HG02759 (cell line): ENCODE data around the gene PPFIA2.

Experiments
- ATAC-seq: cut with Tn5 transposase; IDR thresholded peaks from one replicate; pipeline ENCODE4 v1.9.1; 2021; ENCODE audit warnings: mild to moderate bottlenecking, moderate library complexity; ENCODE audit not compliant: unreplicated experiment

The PPFIA2 gene

DNA sequence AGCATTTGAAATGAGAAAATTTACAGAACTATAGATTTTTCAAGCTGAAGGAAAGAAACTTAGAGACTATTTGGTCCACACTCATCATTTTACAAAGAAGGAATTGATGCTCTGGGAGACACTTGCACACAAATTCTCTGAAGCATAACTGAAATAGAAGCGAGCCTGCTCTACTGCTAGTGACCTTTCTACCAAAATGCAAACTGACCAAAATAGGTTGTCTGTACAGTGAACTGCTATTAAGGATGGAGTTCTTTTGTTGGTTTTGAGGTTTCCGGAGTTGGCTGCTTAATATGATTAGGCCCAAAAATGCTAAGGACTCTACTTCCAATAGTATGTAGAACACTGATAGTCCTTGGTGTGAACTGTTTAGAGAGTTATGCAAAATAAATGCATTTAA is 194.9 kb downstream of the PPFIA2 start:
- no peak for ATAC-seq

- no peak for ATAC-seq
Observed at GRCh38 chr12:81558031-81558430, 201.1 kb downstream of the PPFIA2 start.

GRCh38 chr12:81546811-81547210 is 212.3 kb downstream of the PPFIA2 start:
- no peak for ATAC-seq

- ATAC-seq, result no peak
Observed at GRCh38 chr12:81543621-81544139, 215.5 kb downstream of the PPFIA2 start.

DNA sequence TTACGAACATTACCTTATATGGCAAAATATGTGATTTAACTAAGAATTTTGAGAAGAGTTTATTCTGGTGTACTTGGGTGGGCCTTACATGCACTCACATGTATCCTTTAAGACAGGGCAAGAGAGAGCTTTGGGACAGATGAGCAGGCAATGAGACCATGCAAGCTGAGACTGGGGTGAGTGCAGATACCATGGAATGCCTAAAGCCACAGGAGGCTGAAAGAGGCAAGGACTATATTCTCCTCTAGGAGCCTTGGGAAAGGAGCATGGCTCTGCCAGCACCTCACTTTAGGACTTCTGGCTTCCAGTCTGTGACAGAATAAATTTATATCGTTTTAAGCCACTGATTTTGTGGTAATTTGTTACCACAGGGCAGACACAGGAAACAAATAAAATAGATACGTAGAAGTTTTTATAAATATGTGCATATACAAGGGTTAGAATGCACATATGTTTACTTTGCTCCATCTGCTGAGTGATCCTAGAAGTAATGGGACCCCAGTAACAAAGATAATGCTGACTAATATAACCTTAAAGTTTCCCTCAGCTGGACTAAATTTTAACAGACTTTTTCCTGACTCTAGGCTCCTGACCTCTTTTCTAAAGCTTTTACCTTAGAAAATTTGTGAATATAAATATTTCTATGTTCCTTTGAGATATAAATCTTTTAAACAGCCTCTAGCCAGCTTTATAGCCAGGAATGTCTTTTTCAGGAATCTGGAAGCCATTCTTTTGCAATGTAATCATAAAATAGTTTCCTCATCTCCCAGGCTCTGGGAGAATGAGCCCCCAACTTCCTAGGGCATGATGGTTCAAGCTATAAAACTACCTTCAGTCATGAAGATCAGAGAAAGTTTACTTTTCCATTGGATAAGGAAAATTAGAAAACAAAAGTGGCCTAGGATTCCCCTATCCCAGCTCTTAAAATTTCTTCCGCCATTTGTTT is 216.8 kb downstream of the PPFIA2 start:
- no peak for ATAC-seq

- ATAC-seq, result no peak
Observed at GRCh38 chr12:81541121-81541520, 218.0 kb downstream of the PPFIA2 start.

GRCh38 chr12:81539279-81539678 is 219.9 kb downstream of the PPFIA2 start:
- ATAC-seq, result no peak

- no peak for ATAC-seq
Observed at GRCh38 chr12:81533054-81533453, 226.1 kb downstream of the PPFIA2 start.

GRCh38 chr12:81530352-81530751 is 228.8 kb downstream of the PPFIA2 start:
- ATAC-seq, result no peak

- ATAC-seq, result peak; percentile 81
Observed at GRCh38 chr12:81520064-81520945, 238.8 kb downstream of the PPFIA2 start.

DNA sequence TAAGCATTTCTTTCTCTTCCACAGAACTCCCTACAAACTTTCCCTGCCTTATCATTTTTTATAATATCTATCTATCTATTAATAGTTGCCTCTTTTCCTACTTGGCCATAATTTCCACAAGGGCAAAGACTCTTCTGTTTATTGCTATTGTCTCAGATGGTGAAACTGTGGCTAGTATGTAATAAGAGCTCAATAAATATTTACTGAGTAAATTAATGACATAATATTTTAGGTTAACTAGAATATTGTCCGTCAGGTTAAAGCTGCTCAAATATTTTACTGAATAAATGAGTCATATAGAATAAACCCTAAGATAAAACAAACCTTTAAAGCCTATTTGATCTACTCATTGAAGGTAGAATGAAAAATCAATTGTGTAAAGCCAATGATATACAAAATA is 240.5 kb downstream of the PPFIA2 start:
- no peak for ATAC-seq

DNA sequence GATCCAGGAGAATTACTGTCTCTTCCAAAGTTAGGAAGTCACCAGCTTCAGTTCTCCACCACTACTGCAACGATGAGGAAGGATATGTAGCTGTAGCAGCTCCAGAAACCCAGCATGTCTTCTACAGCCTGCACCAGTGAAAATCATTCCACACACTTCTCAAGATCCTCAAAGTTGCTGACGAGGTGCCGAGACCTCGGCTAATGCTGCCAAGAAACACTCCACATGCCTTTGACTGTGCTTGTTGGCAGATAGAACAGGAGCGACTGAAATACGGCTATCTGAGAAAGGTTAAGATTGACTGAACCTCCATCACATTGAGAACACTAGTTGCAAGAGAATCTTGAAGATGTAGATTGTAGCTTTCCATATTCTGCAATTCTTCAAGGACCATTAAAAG is 241.9 kb downstream of the PPFIA2 start:
- ATAC-seq, result no peak

DNA sequence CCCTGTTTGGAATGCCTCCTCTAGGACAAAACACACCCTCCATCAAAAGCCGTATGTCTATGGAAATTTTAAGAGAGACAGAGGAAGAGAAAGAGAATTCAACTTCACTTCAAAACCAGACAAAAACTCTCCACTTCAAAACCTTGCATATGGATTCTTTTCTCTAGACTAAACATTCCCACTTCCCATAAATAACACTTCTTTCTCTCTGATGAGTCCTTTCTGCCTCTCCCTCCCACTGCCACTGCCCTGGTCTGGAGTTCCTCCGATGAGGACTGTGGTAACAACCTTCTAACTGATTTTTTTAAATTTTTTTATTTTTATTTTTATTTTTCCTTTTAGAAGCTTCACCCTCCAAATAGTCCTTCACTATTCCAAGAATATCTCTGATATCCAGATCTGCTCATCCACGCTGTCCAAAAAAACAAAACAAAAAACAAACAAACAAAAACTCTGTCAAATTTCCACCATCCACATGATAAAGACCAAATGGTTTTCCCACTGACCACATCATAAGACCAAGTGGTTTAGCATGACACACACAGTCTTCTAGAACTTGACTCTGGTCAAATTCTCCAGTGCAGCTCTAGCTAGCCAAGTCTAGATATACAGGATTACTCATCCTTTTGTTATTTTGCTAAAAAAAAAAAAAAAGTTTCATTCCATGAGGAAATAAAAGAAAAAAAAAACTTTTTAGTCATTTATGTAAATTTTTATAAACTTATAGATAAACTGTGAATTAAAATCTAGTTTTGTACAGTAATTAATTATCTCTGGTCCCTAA is 256.0 kb downstream of the PPFIA2 start:
- no peak for ATAC-seq

- ATAC-seq, result no peak
Observed at GRCh38 chr12:81500788-81501187, 258.4 kb downstream of the PPFIA2 start.

GRCh38 chr12:81499809-81500208 is 259.3 kb downstream of the PPFIA2 start:
- no peak for ATAC-seq

GRCh38 chr12:81492131-81492720 is 266.9 kb downstream of the PPFIA2 start:
- no peak for ATAC-seq

- ATAC-seq, result no peak
Observed at GRCh38 chr12:81472934-81473333, 286.2 kb downstream of the PPFIA2 start.

DNA sequence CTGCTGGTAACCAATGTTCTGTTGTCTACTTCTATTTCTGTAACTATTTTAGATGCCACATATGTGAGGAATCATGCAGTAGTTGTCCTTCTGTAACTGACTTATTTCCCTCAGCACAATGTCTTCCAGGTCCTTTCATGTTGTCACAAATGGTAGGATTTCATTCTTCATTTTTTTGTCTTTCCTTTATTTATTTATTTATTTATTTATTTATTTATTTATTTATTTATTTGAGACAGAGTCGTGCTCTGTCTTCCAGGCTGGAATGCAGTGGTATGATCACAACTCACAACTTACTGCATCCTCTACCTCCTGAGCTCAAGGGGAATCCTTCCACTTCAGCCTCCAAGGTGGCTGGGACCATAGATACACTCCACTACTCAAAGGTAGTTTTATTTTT is 288.2 kb downstream of the PPFIA2 start:
- no peak for ATAC-seq

- ATAC-seq, result no peak
Observed at GRCh38 chr12:81468206-81468605, 290.9 kb downstream of the PPFIA2 start.

DNA sequence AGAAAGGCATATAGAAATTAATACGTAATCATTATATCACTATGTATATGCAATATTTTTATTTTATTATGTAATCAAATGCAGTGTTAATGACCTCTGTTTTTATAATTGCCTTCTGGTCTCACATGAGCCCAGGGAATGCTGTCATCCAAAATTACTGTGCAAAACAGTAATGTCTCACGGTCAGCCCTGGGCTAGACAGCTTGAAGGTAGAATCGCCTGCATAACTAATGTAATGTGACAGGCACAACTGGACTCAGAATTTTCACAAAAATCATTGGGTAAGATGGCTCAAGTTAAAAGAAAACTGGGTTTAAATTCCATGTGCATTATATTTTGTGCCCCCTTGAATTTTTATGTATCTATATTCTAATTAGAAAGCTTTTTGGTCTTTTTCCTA is 293.3 kb downstream of the PPFIA2 start:
- no peak for ATAC-seq
